Kidney epithelial cell (primary cell): Measurements from ENCODE around the gene THOC5. TPM values are rescaled to one million over a fixed set of nuclear protein-coding genes. Genes with fewer than 3 reads are reported as not detected.

Experiments
- DNase-seq: peaks from one replicate; pipeline ENCODE4 v3.0.0-alpha.2; 2010; ENCODE audit warnings: low read depth
- H3K27me3 ChIP-seq: 2 replicates; pipeline ENCODE4 v1.6.0; 2011; ENCODE audit warnings: low read length; ENCODE audit not compliant: control insufficient read depth, insufficient read depth
- H3K36me3 ChIP-seq: 2 replicates; pipeline ENCODE4 v1.5.1; 2011; ENCODE audit warnings: low read length; ENCODE audit not compliant: control insufficient read depth, insufficient read depth
- H3K4me3 ChIP-seq: 2 replicates; pipeline ENCODE4 v1.5.1; 2011; ENCODE audit warnings: low read depth, mild to moderate bottlenecking, control low read depth, low read length
- total RNA-seq: library from RNA; depleted of rRNA; stranded (reverse); fragments of >200 nt; gene quantifications from 2 replicates; pipeline ENCODE4 v1.2.3, GENCODE V29; 2015
- TF ChIP-seq, protein P1 (sequence below): IDR thresholded peaks from 2 replicates; pipeline ENCODE4 v1.5.1; 2011; ENCODE audit warnings: mild to moderate bottlenecking, moderate library complexity, low read length, control low read depth, inconsistent platforms; ENCODE audit not compliant: insufficient read depth, poor library complexity, severe bottlenecking

Gene THOC5
- total RNA-seq, 1 donor from 2014 or later, result 51.6 TPM

DNA sequence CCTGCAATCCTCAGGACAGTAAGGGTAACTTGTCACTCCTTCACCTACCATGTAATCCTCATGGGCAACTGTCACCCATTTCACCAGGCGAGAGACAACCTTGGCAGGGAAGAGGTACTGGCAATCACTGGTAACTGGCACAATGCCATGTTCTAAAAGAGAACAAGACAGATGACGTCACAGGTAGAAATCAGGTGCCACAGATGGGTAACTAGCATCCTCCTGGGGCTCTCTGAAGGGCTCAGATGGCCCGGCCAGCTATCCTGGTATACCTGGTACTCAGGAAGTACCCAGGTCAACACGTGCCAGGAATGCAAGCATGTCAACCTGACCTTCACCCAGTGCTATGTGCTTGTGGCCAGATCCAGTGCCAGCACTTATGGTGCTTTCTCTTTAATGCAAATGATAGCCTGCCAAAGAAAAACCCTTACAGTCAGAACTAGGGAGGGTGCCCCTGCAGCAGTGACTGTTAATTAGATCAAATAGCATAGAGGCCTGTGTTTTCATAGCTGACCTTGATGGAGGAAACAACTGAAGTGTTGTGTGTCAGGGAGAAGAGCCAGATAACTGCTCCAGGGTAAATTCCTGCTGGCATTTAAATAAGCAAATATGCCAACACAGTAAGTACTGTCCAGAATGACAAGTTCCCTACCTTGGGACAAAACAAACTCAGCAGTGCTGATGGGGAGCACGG lies 36.2 kb downstream of the THOC5 start:
- TF ChIP-seq, protein P1, sequence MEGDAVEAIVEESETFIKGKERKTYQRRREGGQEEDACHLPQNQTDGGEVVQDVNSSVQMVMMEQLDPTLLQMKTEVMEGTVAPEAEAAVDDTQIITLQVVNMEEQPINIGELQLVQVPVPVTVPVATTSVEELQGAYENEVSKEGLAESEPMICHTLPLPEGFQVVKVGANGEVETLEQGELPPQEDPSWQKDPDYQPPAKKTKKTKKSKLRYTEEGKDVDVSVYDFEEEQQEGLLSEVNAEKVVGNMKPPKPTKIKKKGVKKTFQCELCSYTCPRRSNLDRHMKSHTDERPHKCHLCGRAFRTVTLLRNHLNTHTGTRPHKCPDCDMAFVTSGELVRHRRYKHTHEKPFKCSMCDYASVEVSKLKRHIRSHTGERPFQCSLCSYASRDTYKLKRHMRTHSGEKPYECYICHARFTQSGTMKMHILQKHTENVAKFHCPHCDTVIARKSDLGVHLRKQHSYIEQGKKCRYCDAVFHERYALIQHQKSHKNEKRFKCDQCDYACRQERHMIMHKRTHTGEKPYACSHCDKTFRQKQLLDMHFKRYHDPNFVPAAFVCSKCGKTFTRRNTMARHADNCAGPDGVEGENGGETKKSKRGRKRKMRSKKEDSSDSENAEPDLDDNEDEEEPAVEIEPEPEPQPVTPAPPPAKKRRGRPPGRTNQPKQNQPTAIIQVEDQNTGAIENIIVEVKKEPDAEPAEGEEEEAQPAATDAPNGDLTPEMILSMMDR, result no peak
- Histone ChIP-seq H3K4me3 (no peak overlapping the region), H3K36me3 (peaks cover 8% of the 10 kb centered on the region), H3K27me3 (no peaks in the 10 kb centered on the region)
- no peak for DNase-seq

GRCh38 chr22:29512031-29512430 lies 41.5 kb downstream of the THOC5 start:
- TF ChIP-seq, protein P1, result no peak
- H3K36me3 ChIP-seq, result peaks cover 6% of the 10 kb centered on the region
- H3K27me3 ChIP-seq, result no peaks in the 10 kb centered on the region
- no peak for DNase-seq
- H3K4me3 ChIP-seq, result no peak overlapping the region

- H3K4me3 ChIP-seq, result no peak overlapping the region
- H3K27me3 ChIP-seq, result no peaks in the 10 kb centered on the region
- no peak for DNase-seq
- peaks cover 3% of the 10 kb centered on the region for H3K36me3 ChIP-seq
- TF ChIP-seq, protein P1, result no peak
Observed at GRCh38 chr22:29511126-29511862, 42.3 kb downstream of the THOC5 start.

- Histone ChIP-seq H3K36me3 (peaks cover 3% of the 10 kb centered on the region), H3K27me3 (no peaks in the 10 kb centered on the region), H3K4me3 (no peak overlapping the region)
- no peak for DNase-seq
- TF ChIP-seq, protein P1, result no peak
Observed at GRCh38 chr22:29510542-29510941, 43.0 kb downstream of the THOC5 start.

GRCh38 chr22:29509815-29510214 lies 43.7 kb downstream of the THOC5 start:
- TF ChIP-seq, protein P1, result no peak
- peaks cover 3% of the 10 kb centered on the region for H3K36me3 ChIP-seq

DNA sequence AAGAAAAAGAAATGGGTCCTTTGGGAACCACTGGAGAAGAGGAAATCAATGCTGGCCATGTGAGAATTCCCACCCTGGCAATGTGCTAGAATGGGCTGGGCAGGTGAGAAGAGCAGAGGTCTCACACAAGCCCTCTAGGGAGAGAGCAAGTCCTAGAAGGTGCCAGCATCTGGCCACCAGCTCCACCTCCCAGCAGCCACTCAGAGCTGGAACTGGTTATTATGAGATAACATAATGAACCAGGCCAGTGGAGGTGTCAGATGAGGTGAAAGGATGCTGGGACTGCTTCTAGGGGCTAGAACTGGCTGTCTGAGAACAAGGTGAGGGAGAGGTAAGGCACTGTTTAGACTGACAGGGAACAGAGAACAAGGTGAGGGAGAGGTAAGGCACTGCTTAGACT lies 44.3 kb downstream of the THOC5 start:
- no peak for DNase-seq
- TF ChIP-seq, protein P1, result no peak
- H3K4me3 ChIP-seq, result no peak overlapping the region
- H3K36me3 ChIP-seq, result peaks cover 3% of the 10 kb centered on the region
- H3K27me3 ChIP-seq, result no peaks in the 10 kb centered on the region

More at GRCh38 chr22:29509815-29510214, 43.7 kb downstream of the THOC5 start:
- H3K27me3 ChIP-seq, result no peaks in the 10 kb centered on the region
- no peak overlapping the region for H3K4me3 ChIP-seq
- no peak for DNase-seq
